HG03196 (cell line): ENCODE measurements around the gene B4GALNT4.
"Not testable (repeated sequence)": the region's sequence is repeated elsewhere in the genome, so short reads cannot be mapped to it uniquely, and the experiment has no call there.

Experiments used
- ATAC-seq: cut with Tn5 transposase; IDR thresholded peaks from one replicate; pipeline ENCODE4 v1.9.1; 2021; ENCODE audit not compliant: unreplicated experiment

B4GALNT4 gene

GRCh38 chr11:418343-419247, 49.3 kb downstream of the B4GALNT4 start:
- ATAC-seq, result no peak

GRCh38 chr11:419248-420005, 50.1 kb downstream of the B4GALNT4 start:
- ATAC-seq, result no peak

DNA sequence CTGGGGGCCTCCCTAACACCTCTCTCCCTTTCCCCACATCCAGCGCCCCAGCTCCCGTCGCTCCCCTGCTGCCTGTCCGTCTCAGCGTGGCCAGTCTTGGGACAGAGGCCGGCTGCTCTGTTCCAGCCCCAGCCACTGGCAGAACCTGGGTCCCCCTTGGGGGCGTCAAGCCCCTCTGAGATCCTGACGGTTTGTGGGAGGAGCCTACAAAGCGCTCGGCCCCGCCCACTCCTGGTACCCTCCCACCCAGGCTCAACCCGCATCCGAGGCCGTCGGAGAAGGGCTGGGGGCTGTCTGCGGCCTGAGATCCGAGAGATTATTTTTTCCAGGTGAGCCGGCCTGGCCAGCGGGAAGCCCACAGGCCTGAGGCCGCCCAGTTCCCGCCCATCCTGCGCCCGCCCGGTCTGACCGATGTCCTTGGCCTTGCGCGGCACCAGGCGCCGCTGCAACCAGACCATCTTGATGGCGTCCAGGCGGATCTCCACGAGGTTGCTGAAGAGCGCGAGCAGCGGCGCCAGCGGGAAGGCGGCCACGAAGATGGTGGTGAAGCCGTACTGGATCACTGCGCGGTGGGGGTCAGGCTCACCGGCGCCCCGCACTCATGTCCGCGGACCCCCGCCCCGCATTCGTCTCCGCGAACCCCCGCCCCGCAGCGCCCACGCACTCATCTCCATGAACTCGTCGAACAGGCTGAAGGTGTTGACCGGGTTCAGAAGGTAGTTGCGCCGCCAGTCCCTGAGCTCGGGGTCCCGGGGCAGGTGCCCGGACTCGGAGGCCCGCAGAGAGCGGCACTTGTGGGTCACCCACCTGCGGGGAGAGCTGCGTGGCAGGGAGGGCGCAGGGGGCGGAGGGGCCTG, 51.0 kb downstream of the B4GALNT4 start:
- no peak for ATAC-seq

GRCh38 chr11:420911-421321, 51.6 kb downstream of the B4GALNT4 start:
- ATAC-seq, result no peak

GRCh38 chr11:422249-422656, 53.0 kb downstream of the B4GALNT4 start:
- no peak for ATAC-seq

- ATAC-seq, result no peak
Measured at GRCh38 chr11:424232-424631, 54.9 kb downstream of the B4GALNT4 start.

DNA sequence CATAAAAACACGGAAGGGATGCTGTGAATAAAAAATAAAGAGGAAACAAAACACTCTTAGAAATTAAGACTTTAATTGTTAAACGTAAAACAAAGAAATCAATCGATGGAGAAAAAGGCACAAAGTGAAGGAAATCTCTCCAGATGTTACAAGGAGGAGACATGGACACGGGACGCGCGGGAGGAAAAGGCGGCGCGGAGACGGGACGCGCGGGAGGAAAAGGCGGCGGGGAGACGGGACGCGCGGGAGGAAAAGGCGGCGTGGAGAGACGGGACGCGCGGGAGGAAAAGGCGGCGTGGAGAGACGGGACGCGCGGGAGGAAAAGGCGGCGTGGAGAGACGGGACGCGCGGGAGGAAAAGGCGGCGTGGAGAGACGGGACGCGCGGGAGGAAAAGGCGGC, 55.5 kb downstream of the B4GALNT4 start:
- not testable (repeated sequence) for ATAC-seq

DNA sequence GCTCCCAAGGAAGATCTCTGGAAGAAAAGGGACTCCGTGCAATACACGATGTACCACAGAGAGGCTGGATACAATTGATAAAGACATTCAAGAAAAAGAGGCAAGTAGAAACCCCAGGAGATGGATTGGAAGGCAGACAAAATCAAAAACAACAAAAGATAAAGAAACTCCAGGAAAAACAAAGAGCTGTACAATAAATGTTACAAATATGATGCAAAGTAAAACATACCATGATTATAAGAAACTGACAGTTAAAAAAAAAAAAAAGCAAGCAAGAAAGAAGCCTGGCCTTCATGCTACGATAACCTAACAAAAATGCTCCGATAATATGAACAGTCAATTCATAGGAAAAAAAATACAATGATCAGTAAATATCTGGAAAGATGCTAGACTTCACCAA, 56.0 kb downstream of the B4GALNT4 start:
- ATAC-seq, result no peak

DNA sequence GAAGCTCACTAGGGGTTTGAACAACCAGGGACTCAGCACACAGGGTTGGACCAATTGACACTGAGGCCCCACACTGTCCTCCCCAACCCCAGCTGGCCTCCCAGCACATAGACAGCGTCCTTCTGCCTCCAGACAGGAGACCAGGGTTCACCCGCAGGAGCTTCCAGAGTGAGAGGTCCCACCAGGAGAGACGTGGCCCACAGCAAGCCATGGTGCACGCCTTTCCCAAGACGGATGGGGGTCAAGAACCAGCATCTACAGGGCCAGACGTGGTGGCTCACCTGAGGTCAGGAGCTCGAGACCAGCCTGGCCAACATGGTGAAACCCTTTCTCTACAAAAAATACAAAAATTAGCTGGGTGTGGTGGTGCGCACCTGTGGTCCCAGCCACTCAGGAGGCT, 57.6 kb downstream of the B4GALNT4 start:
- ATAC-seq, result no peak

DNA sequence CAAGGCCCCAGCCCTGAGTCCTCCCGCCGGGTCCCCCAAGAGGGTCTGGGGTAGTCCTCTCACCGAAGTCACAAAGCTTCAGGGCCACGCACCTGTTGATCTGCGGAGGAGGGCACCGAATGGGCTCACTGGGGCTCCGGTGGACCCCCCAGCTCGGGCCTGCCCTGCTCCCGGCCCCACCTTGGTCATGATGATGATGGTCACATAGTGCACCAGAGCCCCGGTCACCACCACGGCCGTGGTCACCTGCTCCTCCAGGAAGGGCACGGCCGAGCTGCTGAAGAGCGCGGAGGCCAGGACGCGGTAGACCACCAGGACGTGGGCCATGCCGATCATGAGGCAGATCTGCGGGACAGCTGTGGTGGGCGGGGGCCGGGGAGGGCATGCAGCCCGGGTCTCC, 59.0 kb downstream of the B4GALNT4 start:
- no peak for ATAC-seq

GRCh38 chr11:429391-429790, 60.1 kb downstream of the B4GALNT4 start:
- no peak for ATAC-seq

- ATAC-seq, result no peak
Measured at GRCh38 chr11:429931-430456, 60.7 kb downstream of the B4GALNT4 start.
